Aorta (tissue), 5 donors: ENCODE results near the gene CES2. TPM values are rescaled to one million over a fixed set of nuclear protein-coding genes. Genes with fewer than 3 reads are reported as not detected.

Experiments used
- ATAC-seq: fragments of 200-7000 bp; cut with Tn5 transposase; one replicate; pipeline ENCODE4 v1.9.1; 2022; ENCODE audit warnings: moderate library complexity; ENCODE audit not compliant: low FRiP score
- DNase-seq, 2 donors: peaks; one replicate each; pipeline ENCODE4 v3.0.0-alpha.2; 2020
- H3K27ac ChIP-seq, 2 donors: one replicate each; pipeline ENCODE4 v1.5.1; 2013; ENCODE audit warnings: low read length in 2 of 2, mild to moderate bottlenecking in 2 of 2, moderate library complexity in 2 of 2, control low read depth in 1 of 2, inconsistent platforms in 1 of 2, low read depth in 1 of 2
- H3K27me3 ChIP-seq, 2 donors: one replicate each; pipeline ENCODE4 v1.6.1; 2013; ENCODE audit warnings: control low read depth in 1 of 2, low read length in 1 of 2, mild to moderate bottlenecking in 1 of 2, moderate library complexity in 1 of 2; ENCODE audit not compliant: insufficient read depth in 2 of 2, control insufficient read depth in 1 of 2
- H3K36me3 ChIP-seq, 2 donors: one replicate each; pipeline ENCODE4 v1.6.1; 2013; ENCODE audit warnings: control low read depth in 1 of 2, low read length in 1 of 2, mild to moderate bottlenecking in 1 of 2; ENCODE audit not compliant: insufficient read depth in 2 of 2, control insufficient read depth in 1 of 2
- H3K4me1 ChIP-seq, 2 donors: one replicate each; pipeline ENCODE4 v1.6.1; 2013; ENCODE audit warnings: low read length in 2 of 2, control low read depth in 1 of 2, mild to moderate bottlenecking in 1 of 2, moderate library complexity in 1 of 2; ENCODE audit not compliant: insufficient read depth in 2 of 2, control insufficient read depth in 1 of 2
- H3K4me3 ChIP-seq, 2 donors: one replicate each; pipeline ENCODE4 v1.5.1; 2013; ENCODE audit warnings: low read length in 2 of 2, control low read depth in 1 of 2, mild to moderate bottlenecking in 1 of 2
- H3K9me3 ChIP-seq: one replicate; pipeline ENCODE4 v1.6.1; 2013; ENCODE audit warnings: mild to moderate bottlenecking, low read length; ENCODE audit not compliant: control insufficient read depth
- WGBS, 2 donors: extraction: QIAGEN DNeasy Blood & Tissue Kit; methylation state at CpG; one replicate each; pipeline ENCODE4 v1.1.7; 2013; 5-methylcytosine and 5-hydroxymethylcytosine counted together
- intact Hi-C, 2 donors: fragments of 100-400 bp; cut with DNase I; formaldehyde crosslinking; loops; one replicate each; pipeline versions ENCODE4 v1.14.2 to v1.15.0; 2022
- long read RNA-seq, 2 donors: library from polyadenylated mRNA; unstranded; transcript quantifications; one replicate each; pipeline ENCODE4 v2.0.0, GENCODE V29; 2020 to 2021
- polyA plus RNA-seq, 2 donors: library from polyadenylated mRNA; stranded (reverse); fragments of 200-250 nt; gene quantifications; one replicate each; pipeline ENCODE4 v1.2.3, GENCODE V29; 2013
- total RNA-seq, 2 donors: library from RNA; stranded (reverse); fragmentation: NEBNext Ultra II Directional; extraction: Animal tissue kit (Norgen Biotek cat#: 25700); gene quantifications; one replicate each; pipeline ENCODE4 v1.2.1, GENCODE V29; 2021
- donor health status: healthy with polysubstance abuse.
- donor health status: Bipolar disorder and iron deficiency.
- donor health status: DM: no; HTN: no; CAD: no.
- donor health status: DM: no; HTN: no; CAD: no.
- donor health status: DM: yes; HTN: yes; CAD: no.

The CES2 gene
- total RNA-seq (10 to 100 TPM; 32.7 to 42.1 TPM), polyA plus RNA-seq (10 to 100 TPM; 20.5 to 34.4 TPM)
- long read RNA-seq, donor 1, transcript CES2-202 (12 exons, 3,868 nt) = minor isoform, 22 of 224 reads
- long read RNA-seq, donor 1, transcript CES2-211 (12 exons, 3,391 nt) = minor isoform, 14 of 224 reads
- long read RNA-seq, donor 1, transcript CES2-201 (12 exons, 3,927 nt) = major isoform, 117 of 224 reads
- long read RNA-seq, donor 1, partial matches to known transcripts = 20 of 224 reads
- long read RNA-seq, donor 1, other reads (novel, unspliced or antisense) = 51 of 224 reads
- long read RNA-seq, donor 2, transcript CES2-201 (12 exons, 3,927 nt) = major isoform, 19 of 52 reads
- long read RNA-seq, donor 2, transcript CES2-211 (12 exons, 3,391 nt) = minor isoform, 5 of 52 reads
- long read RNA-seq, donor 2, partial matches to known transcripts = 9 of 52 reads
- long read RNA-seq, donor 2, other reads (novel, unspliced or antisense) = 15 of 52 reads

DNA sequence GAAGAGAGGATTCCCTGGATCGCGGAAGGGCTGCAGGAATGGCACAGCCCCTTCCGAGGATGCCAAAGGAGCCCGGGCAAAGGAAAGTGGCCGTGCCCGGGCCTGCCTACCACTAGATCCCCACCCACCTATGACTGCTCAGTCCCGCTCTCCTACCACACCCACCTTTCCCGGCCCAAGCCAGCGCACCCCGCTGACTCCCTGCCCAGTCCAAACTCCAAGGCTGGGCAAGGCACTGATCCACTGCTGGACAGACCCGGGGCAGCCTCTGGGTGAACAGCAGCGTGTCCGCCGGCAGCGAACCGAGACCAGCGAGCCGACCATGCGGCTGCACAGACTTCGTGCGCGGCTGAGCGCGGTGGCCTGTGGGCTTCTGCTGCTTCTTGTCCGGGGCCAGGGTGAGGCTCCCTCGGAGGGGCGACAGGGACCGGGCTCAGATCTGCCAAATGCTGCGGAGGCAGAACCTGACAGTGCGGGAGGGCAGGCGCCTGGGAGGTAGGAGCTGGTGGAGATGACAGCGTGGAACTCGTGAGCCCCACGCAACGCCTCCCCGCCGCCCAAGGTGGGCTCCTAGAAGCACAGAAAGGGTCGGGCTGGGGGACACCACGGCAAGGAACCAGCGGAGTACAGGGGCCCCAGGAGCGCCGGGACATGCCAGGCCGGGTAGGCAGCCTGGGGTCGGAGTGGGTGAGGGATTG lies at the start of gene CES2:
TSS of gene CES2 (plus strand) at position 203 of the 698 bp plus-strand sequence. CDS start at position 323, 120 bp downstream.
- Histone ChIP-seq H3K36me3 (peaks cover 0 to 2% of the 10 kb centered on the region in 2 donors), H3K27ac (peak within 1 kb of the TSS in 1 of 2 donors; percentile 69), H3K27me3 (no peaks in the 10 kb centered on the region), H3K4me1 (no peaks in the 10 kb centered on the region), H3K4me3 (peak within 1 kb of the TSS; percentile 31 to 44), H3K9me3 (no peaks in the 10 kb centered on the region)
- intact Hi-C loops = no loop called here
- ATAC-seq (peak; percentile 76), DNase-seq (peak; percentile 80 to 90)
- WGBS, 2 donors = 15 to 16% methylated on average over 41 to 44 of the region's 44 CpGs

GRCh38 chr16:66886321-66886720 lies 49.0 kb upstream of the CES2 start:
- 37 to 56% methylated on average over 2 of the region's 2 CpGs for WGBS, 2 donors
- no peak for ATAC-seq
- DNase-seq = no peak
- Histone ChIP-seq H3K27me3 (no peaks in the 10 kb centered on the region), H3K27ac (no peak overlapping the region), H3K4me1 (no peaks in the 10 kb centered on the region), H3K36me3 (peaks cover 0 to 4% of the 10 kb centered on the region in 2 donors), H3K9me3 (no peaks in the 10 kb centered on the region), H3K4me3 (no peak overlapping the region)
- intact Hi-C loops = no loop called here

- H3K4me1 ChIP-seq = no peaks in the 10 kb centered on the region
- H3K36me3 ChIP-seq = peaks cover 0 to 4% of the 10 kb centered on the region in 2 donors
- intact Hi-C loops = no loop called here
- no peak for DNase-seq
- ATAC-seq = no peak
- 57 to 72% methylated on average over 3 of the region's 3 CpGs for whole genome bisulfite sequencing, 2 donors
- H3K9me3 ChIP-seq = no peaks in the 10 kb centered on the region
- H3K27me3 ChIP-seq = no peaks in the 10 kb centered on the region
- H3K4me3 ChIP-seq = no peak overlapping the region
- H3K27ac ChIP-seq = no peak overlapping the region
These were observed 48.4 kb upstream of the CES2 start for GRCh38 chr16:66886914-66887313.

DNA sequence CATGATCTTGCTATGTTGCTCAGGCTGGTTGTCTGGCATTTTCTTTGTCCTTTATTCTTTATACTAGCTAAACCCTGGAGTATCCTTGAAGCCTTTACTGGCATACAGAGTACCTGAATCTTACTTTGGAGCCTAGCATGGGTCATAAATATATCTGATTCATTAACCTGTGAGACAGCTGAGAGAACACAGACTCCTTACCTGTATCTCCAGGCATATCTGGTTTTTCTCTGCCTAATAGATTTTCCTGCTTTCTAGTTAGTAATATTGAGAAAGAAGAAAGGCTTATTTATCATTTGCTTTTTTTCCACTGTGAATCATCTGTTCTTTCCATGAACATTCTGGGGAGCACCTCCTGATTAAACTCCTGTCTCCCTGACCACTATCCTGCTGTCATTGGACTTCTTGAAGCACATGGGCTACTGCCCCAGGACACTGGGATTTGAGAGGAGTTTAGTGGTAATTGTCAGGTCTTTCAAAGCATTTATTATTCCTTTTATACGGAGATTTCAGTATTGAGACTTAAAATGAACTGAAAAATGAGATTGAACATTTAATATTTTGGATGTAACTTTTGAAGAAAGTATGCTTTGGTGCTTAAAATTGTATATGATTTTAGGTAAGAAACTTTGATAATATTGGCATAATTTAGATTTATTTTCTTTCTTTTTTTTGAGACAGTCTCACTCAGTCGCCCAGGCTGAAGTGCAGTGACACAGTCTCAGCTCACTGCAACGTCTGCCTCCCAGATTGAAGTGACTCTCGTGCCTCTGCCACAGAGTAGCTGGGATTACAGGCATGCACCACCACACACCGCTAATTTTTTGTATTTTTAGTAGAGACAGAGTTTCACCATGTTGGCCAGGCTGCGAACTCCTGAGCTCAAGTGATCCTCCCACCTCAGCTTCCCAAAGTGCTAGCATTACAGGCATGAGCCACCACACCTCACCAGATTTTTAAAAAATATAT lies 46.4 kb upstream of the CES2 start:
- DNase-seq (peak in 1 of 2 donors; percentile 5), ATAC-seq (no peak)
- Histone ChIP-seq H3K4me3 (no peak overlapping the region), H3K9me3 (no peaks in the 10 kb centered on the region), H3K27ac (no peak overlapping the region), H3K27me3 (no peaks in the 10 kb centered on the region), H3K4me1 (no peaks in the 10 kb centered on the region), H3K36me3 (peaks cover 0 to 4% of the 10 kb centered on the region in 2 donors)
- WGBS, 2 donors = 91 to 92% methylated on average over 6 of the region's 6 CpGs
- intact Hi-C loops = no loop called here

DNA sequence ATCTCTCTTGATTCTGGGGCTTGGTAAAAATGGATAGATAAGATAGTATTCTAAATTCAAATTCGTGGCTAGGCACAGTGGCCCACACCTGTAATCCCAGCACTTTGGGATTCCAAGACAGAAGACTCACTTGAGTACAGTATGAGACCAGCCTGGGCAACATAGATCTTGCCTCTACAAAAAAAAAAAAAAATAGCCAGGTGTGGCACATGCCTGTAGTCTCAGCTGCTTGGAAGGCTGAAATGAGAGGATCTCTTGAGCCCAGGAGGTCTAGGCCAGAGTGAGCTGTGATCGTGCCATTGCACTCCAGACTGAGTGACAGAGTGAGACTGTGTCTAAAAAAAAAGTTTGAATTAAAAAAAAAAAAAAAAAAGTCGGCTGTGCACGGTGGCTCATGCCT lies 45.7 kb upstream of the CES2 start:
- H3K27me3 ChIP-seq = no peaks in the 10 kb centered on the region
- no peak overlapping the region for H3K4me3 ChIP-seq
- intact Hi-C loops = loop anchor here in 1 of 2 donors (10.0 kb wide), 2 partner anchors 265 to 295 kb away; partner anchors contain the start of genes B3GNT9, FBXL8, MATCAP1 and TRADD
- no peak for ATAC-seq
- no peaks in the 10 kb centered on the region for H3K4me1 ChIP-seq
- no peaks in the 10 kb centered on the region for H3K9me3 ChIP-seq
- H3K27ac ChIP-seq = no peak overlapping the region
- peak in 1 of 2 donors; percentile 15 for DNase-seq
- peaks cover 0 to 4% of the 10 kb centered on the region in 2 donors for H3K36me3 ChIP-seq
- 52 to 65% methylated on average over 4 of the region's 4 CpGs for WGBS, 2 donors

GRCh38 chr16:66890799-66891198 lies 44.5 kb upstream of the CES2 start:
- no peaks in the 10 kb centered on the region for H3K4me1 ChIP-seq
- 78 to 85% methylated on average over 2 of the region's 2 CpGs for WGBS, 2 donors
- no peaks in the 10 kb centered on the region for H3K9me3 ChIP-seq
- H3K27me3 ChIP-seq = no peaks in the 10 kb centered on the region
- H3K27ac ChIP-seq = no peak overlapping the region
- H3K4me3 ChIP-seq = no peak overlapping the region
- DNase-seq (peak in 1 of 2 donors; percentile 16), ATAC-seq (no peak)
- intact Hi-C loops = loop anchor here in 1 of 2 donors (10.0 kb wide), 2 partner anchors 264 to 294 kb away; partner anchors contain the start of genes B3GNT9, FBXL8, MATCAP1 and TRADD
- H3K36me3 ChIP-seq = no peaks in the 10 kb centered on the region

DNA sequence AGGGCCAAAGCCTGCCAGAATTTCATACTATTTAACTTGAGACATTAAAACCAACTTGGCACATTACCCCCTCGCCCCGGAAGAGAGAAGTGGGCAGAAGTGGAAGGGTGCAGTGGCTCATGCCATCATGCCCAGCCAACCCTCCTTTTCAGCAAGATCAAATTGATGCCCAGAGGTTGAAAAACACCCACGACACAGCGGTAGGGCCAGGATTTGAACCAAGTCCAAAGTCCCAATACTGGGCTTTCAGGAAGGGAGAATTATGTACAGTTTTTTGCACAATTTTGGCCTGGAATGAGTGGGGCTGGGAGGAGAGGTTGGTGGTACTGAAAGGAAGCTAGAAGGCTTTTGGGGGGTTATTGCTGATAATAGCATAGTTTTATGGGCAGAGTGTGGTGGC lies 44.0 kb upstream of the CES2 start:
- no peaks in the 10 kb centered on the region for H3K27me3 ChIP-seq
- H3K27ac ChIP-seq = no peak overlapping the region
- 78 to 80% methylated on average over 4 of the region's 4 CpGs for WGBS, 2 donors
- H3K9me3 ChIP-seq = no peaks in the 10 kb centered on the region
- intact Hi-C loops = loop anchor here in 1 of 2 donors (10.0 kb wide), 2 partner anchors 263 to 293 kb away; partner anchors contain the start of genes B3GNT9, FBXL8, MATCAP1 and TRADD
- no peaks in the 10 kb centered on the region for H3K36me3 ChIP-seq
- no peak overlapping the region for H3K4me3 ChIP-seq
- ATAC-seq (no peak), DNase-seq (peak in 1 of 2 donors; percentile 36)
- no peaks in the 10 kb centered on the region for H3K4me1 ChIP-seq

- Histone ChIP-seq H3K27me3 (no peaks in the 10 kb centered on the region), H3K36me3 (no peaks in the 10 kb centered on the region), H3K9me3 (no peaks in the 10 kb centered on the region), H3K4me3 (no peak overlapping the region), H3K4me1 (no peaks in the 10 kb centered on the region), H3K27ac (no peak overlapping the region)
- no peak for ATAC-seq
- peak in 1 of 2 donors; percentile 16 for DNase-seq
- WGBS, 2 donors = 92 to 96% methylated on average over 6 of the region's 6 CpGs
- intact Hi-C loops = loop anchor here in 1 of 2 donors (10.0 kb wide), 2 partner anchors 263 to 293 kb away; partner anchors contain the start of genes B3GNT9, FBXL8, MATCAP1 and TRADD
These were observed 43.5 kb upstream of the CES2 start for GRCh38 chr16:66891797-66892196.
